ENCODE measurements around the gene PRLHR. TPM values are rescaled to one million over a fixed set of nuclear protein-coding genes. Genes with fewer than 3 reads are reported as not detected.

The PRLHR gene
- total and polyA plus RNA-seq, 2 of the 13 experiments (the other 11 are each of a cell fraction or from before 2014, with no cell fraction given): not detected

DNA sequence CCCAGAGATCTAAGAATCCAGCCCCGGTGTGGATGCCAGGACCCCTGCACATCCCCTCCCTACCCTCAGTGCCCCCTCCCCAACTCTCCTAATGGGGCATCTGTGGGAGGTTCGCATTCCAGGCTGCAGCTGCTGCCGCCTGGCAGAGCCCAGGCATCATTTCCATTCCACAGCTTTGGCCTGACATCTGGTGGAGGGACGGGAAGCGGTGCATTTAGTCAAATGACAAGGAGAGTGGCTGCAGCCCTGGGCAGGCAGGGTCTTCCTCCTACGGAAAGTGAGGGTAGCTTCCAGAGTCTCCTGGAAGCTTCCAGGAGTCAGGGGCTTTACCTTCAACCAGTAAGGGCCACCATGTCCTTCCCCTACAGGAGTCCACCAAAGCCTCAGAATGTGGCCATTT lies 30.8 kb downstream of the PRLHR start:
- intact Hi-C loops (cut with micrococcal nuclease; ENCODE audit: unreplicated experiment): loop anchor here (5.0 kb wide), 2 partner anchors 288 to 463 kb away; partner anchors contain the start of gene NANOS1
- no peak for DNase-seq (ENCODE audit: low spot score)
- in situ Hi-C loops (cut with HindIII; ENCODE audit: extremely low pct_ligation_motif_present, low pct_unique_long_range_greater_than_20kb): loop anchor here (5.0 kb wide), 1 partner anchor 153 kb away; no protein-coding TSS in a partner anchor
- Histone ChIP-seq H3K9me3 (ENCODE audit: low read length) (no peaks in the 10 kb centered on the region), H3K4me3 (replicated peaks in 1 of 3; ENCODE audit: insufficient read depth in 1 of 3, low read depth in 2 of 3, low read length in 3 of 3) (no peak overlapping the region), H3K27ac (ENCODE audit: extremely low read length, insufficient read depth, low read length) (no peak overlapping the region), H3K79me2 (ENCODE audit: insufficient read depth, low read length) (no peaks in the 10 kb centered on the region), H3K4me1 (ENCODE audit: insufficient read depth, low read length) (peaks cover 6% of the 10 kb centered on the region), H3K9ac (ENCODE audit: insufficient read depth, low read depth, low read length) (no peak overlapping the region), H4K20me1 (ENCODE audit: insufficient read depth, low read length) (no peaks in the 10 kb centered on the region), H3K27me3 (ENCODE audit: control insufficient read depth in 1 of 2, insufficient read depth in 2 of 2, low read length in 2 of 2) (peaks cover 0 to 21% of the 10 kb centered on the region in 2 experiments; a peak in 2 of 5 replicates), H3K4me2 (ENCODE audit: low read depth, low read length) (no peak overlapping the region), H2AFZ (ENCODE audit: low read length) (no peak overlapping the region), H3K36me3 (replicated peaks in 1 of 2; ENCODE audit: control insufficient read depth in 1 of 2, insufficient read depth in 2 of 2, low read length in 2 of 2) (no peaks in the 10 kb centered on the region)
- BruUV-seq (replicated peaks): no TSS peak
- ATAC-seq: peak; percentile 56
- 2% methylated on average over 6 of the region's 6 CpGs for WGBS (ENCODE audit: low lambda C conversion rate)
- no peak for FAIRE-seq
- ChIA-PET CTCF (ENCODE audit: low intra/inter-chr PET ratio, low total read pairs) (no interaction called here), POLR2A (no interaction called here)
- TF ChIP-seq PRMT3 (CRISPR knock-in tag; IDR thresholded peaks at IDR 0.05; ENCODE audit: borderline replicate concordance, low read depth) (no peak), ZNF788 (CRISPR knock-in tag; IDR thresholded peaks at IDR 0.05; ENCODE audit: borderline replicate concordance) (no peak), NFIB (CRISPR knock-in tag; IDR thresholded peaks at IDR 0.05; ENCODE audit: borderline replicate concordance) (no peak), GZF1 (CRISPR knock-in tag; IDR thresholded peaks at IDR 0.05) (no peak), ZNF331 (CRISPR knock-in tag; IDR thresholded peaks at IDR 0.05) (peak; percentile 61; the same call in 1 of the 2 replicates), MED8 (CRISPR knock-in tag; IDR thresholded peaks at IDR 0.05; ENCODE audit: insufficient replicate concordance) (no peak), SALL2 (CRISPR knock-in tag; IDR thresholded peaks at IDR 0.05) (no peak), HIVEP1 (CRISPR knock-in tag; IDR thresholded peaks at IDR 0.05) (no peak), ZNF44 (CRISPR knock-in tag; IDR thresholded peaks at IDR 0.05) (no peak), YEATS4 (CRISPR knock-in tag; IDR thresholded peaks at IDR 0.05; ENCODE audit: borderline replicate concordance) (no peak), STAG1 (CRISPR knock-in tag; IDR thresholded peaks at IDR 0.05) (peak; percentile 42), THYN1 (CRISPR knock-in tag; IDR thresholded peaks at IDR 0.05; ENCODE audit: borderline replicate concordance, low read depth) (no peak)
- TF ChIP-seq, protein P1, sequence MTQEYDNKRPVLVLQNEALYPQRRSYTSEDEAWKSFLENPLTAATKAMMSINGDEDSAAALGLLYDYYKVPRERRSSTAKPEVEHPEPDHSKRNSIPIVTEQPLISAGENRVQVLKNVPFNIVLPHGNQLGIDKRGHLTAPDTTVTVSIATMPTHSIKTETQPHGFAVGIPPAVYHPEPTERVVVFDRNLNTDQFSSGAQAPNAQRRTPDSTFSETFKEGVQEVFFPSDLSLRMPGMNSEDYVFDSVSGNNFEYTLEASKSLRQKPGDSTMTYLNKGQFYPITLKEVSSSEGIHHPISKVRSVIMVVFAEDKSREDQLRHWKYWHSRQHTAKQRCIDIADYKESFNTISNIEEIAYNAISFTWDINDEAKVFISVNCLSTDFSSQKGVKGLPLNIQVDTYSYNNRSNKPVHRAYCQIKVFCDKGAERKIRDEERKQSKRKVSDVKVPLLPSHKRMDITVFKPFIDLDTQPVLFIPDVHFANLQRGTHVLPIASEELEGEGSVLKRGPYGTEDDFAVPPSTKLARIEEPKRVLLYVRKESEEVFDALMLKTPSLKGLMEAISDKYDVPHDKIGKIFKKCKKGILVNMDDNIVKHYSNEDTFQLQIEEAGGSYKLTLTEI (CRISPR knock-in tag; conservative IDR thresholded peaks at IDR 0.05): no peak
- TF ChIP-seq, protein P2, sequence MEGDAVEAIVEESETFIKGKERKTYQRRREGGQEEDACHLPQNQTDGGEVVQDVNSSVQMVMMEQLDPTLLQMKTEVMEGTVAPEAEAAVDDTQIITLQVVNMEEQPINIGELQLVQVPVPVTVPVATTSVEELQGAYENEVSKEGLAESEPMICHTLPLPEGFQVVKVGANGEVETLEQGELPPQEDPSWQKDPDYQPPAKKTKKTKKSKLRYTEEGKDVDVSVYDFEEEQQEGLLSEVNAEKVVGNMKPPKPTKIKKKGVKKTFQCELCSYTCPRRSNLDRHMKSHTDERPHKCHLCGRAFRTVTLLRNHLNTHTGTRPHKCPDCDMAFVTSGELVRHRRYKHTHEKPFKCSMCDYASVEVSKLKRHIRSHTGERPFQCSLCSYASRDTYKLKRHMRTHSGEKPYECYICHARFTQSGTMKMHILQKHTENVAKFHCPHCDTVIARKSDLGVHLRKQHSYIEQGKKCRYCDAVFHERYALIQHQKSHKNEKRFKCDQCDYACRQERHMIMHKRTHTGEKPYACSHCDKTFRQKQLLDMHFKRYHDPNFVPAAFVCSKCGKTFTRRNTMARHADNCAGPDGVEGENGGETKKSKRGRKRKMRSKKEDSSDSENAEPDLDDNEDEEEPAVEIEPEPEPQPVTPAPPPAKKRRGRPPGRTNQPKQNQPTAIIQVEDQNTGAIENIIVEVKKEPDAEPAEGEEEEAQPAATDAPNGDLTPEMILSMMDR (CRISPR knock-in tag; IDR thresholded peaks at IDR 0.05): peak; percentile 58
- TF ChIP-seq, protein P3, sequence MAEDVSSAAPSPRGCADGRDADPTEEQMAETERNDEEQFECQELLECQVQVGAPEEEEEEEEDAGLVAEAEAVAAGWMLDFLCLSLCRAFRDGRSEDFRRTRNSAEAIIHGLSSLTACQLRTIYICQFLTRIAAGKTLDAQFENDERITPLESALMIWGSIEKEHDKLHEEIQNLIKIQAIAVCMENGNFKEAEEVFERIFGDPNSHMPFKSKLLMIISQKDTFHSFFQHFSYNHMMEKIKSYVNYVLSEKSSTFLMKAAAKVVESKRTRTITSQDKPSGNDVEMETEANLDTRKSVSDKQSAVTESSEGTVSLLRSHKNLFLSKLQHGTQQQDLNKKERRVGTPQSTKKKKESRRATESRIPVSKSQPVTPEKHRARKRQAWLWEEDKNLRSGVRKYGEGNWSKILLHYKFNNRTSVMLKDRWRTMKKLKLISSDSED (CRISPR knock-in tag; IDR thresholded peaks at IDR 0.05): no peak
- TF ChIP-seq, protein P4, sequence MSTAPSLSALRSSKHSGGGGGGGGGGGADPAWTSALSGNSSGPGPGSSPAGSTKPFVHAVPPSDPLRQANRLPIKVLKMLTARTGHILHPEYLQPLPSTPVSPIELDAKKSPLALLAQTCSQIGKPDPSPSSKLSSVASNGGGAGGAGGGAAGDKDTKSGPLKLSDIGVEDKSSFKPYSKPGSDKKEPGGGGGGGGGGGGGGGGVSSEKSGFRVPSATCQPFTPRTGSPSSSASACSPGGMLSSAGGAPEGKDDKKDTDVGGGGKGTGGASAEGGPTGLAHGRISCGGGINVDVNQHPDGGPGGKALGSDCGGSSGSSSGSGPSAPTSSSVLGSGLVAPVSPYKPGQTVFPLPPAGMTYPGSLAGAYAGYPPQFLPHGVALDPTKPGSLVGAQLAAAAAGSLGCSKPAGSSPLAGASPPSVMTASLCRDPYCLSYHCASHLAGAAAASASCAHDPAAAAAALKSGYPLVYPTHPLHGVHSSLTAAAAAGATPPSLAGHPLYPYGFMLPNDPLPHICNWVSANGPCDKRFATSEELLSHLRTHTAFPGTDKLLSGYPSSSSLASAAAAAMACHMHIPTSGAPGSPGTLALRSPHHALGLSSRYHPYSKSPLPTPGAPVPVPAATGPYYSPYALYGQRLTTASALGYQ (CRISPR knock-in tag; IDR thresholded peaks at IDR 0.05): no peak

Measured in HepG2 (cell line).